ENCODE data around the gene LRRK1.

The LRRK1 gene

DNA sequence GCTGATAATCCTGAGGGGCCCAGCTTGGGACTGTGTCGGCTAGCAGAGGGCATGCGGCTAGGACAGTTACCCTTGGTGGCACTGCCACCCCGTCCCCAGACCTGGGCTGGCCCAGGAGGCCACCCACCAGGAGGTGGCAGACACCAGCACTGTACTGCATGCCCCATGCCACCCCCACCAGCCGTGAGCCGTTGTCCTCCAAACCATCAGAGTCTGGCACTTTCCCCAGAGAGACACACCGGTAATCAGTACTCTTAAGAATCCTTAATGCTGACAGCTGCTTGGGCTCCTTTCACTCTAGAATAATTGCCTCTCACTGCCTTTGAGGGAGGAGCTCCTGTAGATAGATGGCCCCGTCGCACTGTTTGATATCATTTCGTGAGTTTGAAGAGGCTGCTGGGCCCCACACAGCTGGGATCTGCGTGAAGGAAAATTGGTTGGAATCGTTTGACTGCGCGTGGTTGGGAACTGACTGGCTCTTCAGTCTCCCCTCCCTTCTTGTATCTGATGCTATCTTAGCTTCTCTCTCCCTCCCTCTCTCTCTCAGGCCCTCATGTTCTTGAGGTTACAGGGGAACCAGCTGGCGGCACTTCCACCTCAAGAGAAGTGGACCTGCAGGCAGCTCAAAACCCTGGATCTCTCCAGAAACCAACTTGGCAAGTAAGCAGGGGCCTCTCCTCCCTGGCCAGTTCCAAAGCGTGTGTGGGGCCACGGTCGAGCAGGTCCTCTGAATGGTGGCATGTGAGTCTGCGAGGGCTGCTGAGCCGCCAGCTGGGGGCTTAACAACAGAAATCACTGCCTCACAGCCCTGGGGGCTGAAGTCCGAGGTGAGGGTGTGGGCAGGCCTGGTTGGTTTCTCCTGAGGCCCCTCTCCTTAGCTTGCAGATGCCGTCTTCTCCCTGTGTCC is 94.9 kb downstream of the LRRK1 start:
- H3K9me3 ChIP-seq (ENCODE audit: control insufficient read depth in 1 of 2, low read length in 2 of 2), result no peaks in the 10 kb centered on the region
- no peaks in the 10 kb centered on the region for H3K4me1 ChIP-seq (ENCODE audit: control insufficient read depth in 1 of 2, insufficient read depth in 2 of 2, low read length in 2 of 2)
- H3K4me3 ChIP-seq (ENCODE audit: low read depth in 1 of 2, low read length in 2 of 2), result no peak overlapping the region
- H3K27ac ChIP-seq (ENCODE audit: low read length), result no peak overlapping the region
- H3K27me3 ChIP-seq (ENCODE audit: low read depth, low read length), result no peaks in the 10 kb centered on the region
- peaks cover 6 to 21% of the 10 kb centered on the region in 2 donors for H3K36me3 ChIP-seq (ENCODE audit: control insufficient read depth in 1 of 2, insufficient read depth in 2 of 2, low read length in 2 of 2)

DNA sequence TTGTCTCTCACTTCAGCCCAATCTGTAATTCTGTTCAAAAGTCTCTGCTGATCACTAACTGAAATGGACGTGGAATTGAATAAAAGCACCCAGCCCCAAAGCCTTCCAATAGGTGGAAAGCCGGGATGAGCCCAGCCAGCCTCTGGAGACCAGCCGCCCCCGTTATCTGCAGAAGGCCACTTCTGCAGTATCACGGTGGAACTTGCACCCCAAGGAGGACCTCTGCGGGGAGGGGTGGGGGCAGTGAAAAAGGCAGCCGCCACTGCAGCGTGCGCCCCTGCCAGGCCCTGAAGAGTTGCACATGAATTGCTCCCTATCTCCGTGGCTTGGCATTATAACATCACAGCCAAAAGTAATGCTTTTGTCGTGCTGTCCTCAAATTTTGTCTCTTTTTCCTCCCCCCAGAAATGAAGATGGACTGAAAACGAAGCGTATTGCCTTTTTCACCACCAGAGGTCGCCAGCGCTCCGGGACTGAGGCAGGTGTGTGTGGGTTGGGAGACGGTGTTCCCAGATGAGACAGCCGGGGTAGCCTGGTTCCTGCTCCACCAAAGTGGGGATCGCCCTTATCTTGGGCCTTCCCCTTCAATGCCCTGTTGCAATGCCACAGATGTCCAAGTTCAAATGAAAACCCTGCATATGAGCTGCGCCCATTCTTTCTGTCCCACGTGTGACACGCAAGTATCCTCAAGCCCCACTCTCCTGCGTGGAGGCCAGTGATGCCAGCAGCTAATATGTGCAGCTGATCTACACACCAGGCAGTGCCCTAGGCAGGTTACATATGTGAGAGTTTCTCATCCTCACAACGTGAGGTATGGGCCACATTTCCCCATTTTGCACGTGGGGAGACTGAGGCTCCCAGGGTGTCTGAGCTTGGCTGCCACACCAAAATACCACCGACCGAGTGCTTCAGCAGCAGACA is 96.0 kb downstream of the LRRK1 start:
- peaks cover 6 to 16% of the 10 kb centered on the region in 2 donors for H3K36me3 ChIP-seq (ENCODE audit: control insufficient read depth in 1 of 2, insufficient read depth in 2 of 2, low read length in 2 of 2)
- no peaks in the 10 kb centered on the region for H3K27me3 ChIP-seq (ENCODE audit: low read depth, low read length)
- no peaks in the 10 kb centered on the region for H3K4me1 ChIP-seq (ENCODE audit: control insufficient read depth in 1 of 2, insufficient read depth in 2 of 2, low read length in 2 of 2)
- no peak overlapping the region for H3K27ac ChIP-seq (ENCODE audit: low read length)
- no peaks in the 10 kb centered on the region for H3K9me3 ChIP-seq (ENCODE audit: control insufficient read depth in 1 of 2, low read length in 2 of 2)
- no peak overlapping the region for H3K4me3 ChIP-seq (ENCODE audit: low read depth in 1 of 2, low read length in 2 of 2)

DNA sequence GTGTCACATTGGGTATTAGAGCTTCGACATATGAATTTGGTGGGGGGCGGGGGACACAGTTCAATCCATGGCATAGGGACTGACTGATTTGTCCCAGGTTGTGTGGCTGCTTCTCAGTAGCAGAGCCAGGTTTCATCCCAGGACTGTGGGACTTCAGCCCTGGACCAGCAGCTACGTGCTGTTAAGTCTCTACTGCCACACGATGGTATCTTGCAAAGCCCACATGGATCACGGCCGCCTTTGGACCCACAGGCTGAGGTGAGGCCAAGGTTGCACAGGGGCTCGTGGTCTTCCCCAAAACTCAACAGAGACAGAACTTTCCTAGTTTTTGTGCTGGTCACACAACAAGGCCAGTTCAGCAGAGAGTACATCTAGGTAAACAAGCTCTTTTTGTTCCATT is 97.4 kb downstream of the LRRK1 start:
- no peaks in the 10 kb centered on the region for H3K4me1 ChIP-seq (ENCODE audit: control insufficient read depth in 1 of 2, insufficient read depth in 2 of 2, low read length in 2 of 2)
- H3K27me3 ChIP-seq (ENCODE audit: low read depth, low read length), result no peaks in the 10 kb centered on the region
- no peaks in the 10 kb centered on the region for H3K9me3 ChIP-seq (ENCODE audit: control insufficient read depth in 1 of 2, low read length in 2 of 2)
- H3K36me3 ChIP-seq (ENCODE audit: control insufficient read depth in 1 of 2, insufficient read depth in 2 of 2, low read length in 2 of 2), result peaks cover 11 to 13% of the 10 kb centered on the region in 2 donors
- no peak overlapping the region for H3K4me3 ChIP-seq (ENCODE audit: low read depth in 1 of 2, low read length in 2 of 2)
- H3K27ac ChIP-seq (ENCODE audit: low read length), result no peak overlapping the region

DNA sequence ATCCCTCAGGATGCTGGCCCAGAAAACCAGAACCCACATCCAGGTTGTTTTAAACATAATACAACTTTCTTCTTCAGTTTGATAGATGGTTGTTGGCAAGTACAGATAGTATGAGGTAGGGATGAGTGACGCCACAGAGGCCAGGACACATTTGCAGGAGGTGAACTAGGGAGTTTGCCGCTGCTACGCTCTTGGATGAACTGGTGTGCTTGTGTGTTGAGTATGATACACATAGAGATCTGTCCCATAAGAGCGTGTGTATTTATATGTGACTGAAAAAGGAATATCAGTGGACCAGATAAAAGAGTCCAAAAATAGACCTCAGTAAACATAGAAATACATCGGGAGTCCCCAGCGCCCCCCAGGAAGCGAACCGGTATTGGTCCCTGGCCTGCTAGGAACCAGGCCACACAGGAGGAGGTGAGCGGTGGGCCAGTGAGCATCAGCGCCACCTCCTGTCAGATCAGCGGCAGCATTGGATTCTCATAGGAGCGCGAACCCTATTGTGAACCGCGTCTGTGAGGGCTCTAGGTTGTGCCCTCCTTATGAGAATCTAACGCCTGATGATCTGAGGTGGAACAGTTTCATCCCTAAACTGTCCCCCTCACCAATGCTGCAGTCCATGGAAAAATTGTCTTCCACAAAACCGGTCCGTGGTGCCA is 98.1 kb downstream of the LRRK1 start:
- H3K27me3 ChIP-seq (ENCODE audit: low read depth, low read length), result no peaks in the 10 kb centered on the region
- H3K9me3 ChIP-seq (ENCODE audit: control insufficient read depth in 1 of 2, low read length in 2 of 2), result no peaks in the 10 kb centered on the region
- H3K4me3 ChIP-seq (ENCODE audit: low read depth in 1 of 2, low read length in 2 of 2), result no peak overlapping the region
- H3K36me3 ChIP-seq (ENCODE audit: control insufficient read depth in 1 of 2, insufficient read depth in 2 of 2, low read length in 2 of 2), result peaks cover 12 to 18% of the 10 kb centered on the region in 2 donors
- H3K27ac ChIP-seq (ENCODE audit: low read length), result no peak overlapping the region
- no peaks in the 10 kb centered on the region for H3K4me1 ChIP-seq (ENCODE audit: control insufficient read depth in 1 of 2, insufficient read depth in 2 of 2, low read length in 2 of 2)

DNA sequence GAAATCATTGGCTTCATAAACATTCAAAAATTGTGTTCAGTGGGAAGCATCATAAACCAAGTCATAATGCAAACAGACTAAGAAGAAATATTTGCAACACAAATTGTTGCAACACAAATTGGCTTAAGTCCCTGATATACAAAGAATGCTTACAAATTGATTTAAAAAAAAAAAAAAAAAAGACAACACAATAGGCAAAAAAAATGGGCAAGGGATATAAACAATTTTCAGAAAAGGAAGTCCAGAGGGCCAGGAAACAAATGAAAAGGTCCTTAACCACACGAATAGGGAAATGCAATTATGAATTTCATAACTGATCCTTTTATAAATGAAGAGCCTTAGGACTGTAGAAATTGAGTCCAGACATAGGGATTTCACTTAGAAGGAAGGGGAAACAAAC is 98.9 kb downstream of the LRRK1 start:
- Histone ChIP-seq H3K27ac (ENCODE audit: low read length) (no peak overlapping the region), H3K36me3 (ENCODE audit: control insufficient read depth in 1 of 2, insufficient read depth in 2 of 2, low read length in 2 of 2) (peaks cover 5 to 20% of the 10 kb centered on the region in 2 donors), H3K9me3 (ENCODE audit: control insufficient read depth in 1 of 2, low read length in 2 of 2) (no peaks in the 10 kb centered on the region), H3K27me3 (ENCODE audit: low read depth, low read length) (no peaks in the 10 kb centered on the region), H3K4me3 (ENCODE audit: low read depth in 1 of 2, low read length in 2 of 2) (no peak overlapping the region), H3K4me1 (ENCODE audit: control insufficient read depth in 1 of 2, insufficient read depth in 2 of 2, low read length in 2 of 2) (no peaks in the 10 kb centered on the region)

DNA sequence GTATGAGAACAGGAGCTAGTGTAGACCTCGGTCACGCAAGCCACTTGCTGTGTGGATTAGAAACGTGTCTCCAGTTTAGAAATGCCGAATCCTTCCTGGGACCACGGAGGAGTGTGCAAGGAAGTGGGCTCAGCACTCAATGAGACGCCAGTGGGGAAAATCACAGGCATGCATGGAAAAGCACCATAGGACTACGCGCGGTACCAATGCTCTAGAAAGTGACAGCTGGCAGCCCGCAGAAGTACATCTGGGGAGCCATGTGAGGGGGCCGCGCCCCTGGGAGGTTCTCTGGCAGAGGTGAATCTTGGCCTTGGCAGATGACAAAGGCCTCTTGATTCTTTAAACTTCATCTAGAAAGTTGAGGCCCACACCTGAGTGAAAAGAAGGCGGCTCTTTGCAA is 99.3 kb downstream of the LRRK1 start:
- no peaks in the 10 kb centered on the region for H3K27me3 ChIP-seq (ENCODE audit: low read depth, low read length)
- H3K4me3 ChIP-seq (ENCODE audit: low read depth in 1 of 2, low read length in 2 of 2), result no peak overlapping the region
- no peaks in the 10 kb centered on the region for H3K9me3 ChIP-seq (ENCODE audit: control insufficient read depth in 1 of 2, low read length in 2 of 2)
- peaks cover 5 to 20% of the 10 kb centered on the region in 2 donors for H3K36me3 ChIP-seq (ENCODE audit: control insufficient read depth in 1 of 2, insufficient read depth in 2 of 2, low read length in 2 of 2)
- H3K4me1 ChIP-seq (ENCODE audit: control insufficient read depth in 1 of 2, insufficient read depth in 2 of 2, low read length in 2 of 2), result no peaks in the 10 kb centered on the region
- H3K27ac ChIP-seq (ENCODE audit: low read length), result no peak overlapping the region

DNA sequence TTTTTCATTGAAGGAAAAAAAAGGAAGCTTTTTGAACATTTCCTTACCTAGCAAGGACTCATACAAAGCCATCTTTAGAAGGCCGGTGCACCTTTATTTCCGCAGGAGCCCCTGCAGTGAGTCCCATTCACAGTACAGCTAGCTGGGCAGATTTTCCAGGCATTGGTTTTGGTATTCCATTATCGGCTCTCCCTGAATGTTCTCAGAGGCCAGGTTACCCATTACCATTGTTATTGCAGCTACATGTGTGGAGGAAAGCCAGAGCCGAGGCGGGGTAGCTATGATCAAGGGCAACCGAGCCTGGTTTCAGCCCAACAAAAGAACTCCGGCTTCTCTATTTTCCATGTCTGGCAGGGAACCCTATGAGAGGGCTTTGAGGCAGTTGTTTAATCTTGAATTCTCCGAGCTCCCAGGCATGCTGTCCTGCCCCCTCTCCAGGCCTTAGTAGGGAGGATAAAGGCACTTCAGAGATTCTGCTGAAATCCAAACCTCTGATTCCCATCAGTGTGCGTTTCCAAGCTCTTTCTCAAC is 100.3 kb downstream of the LRRK1 start:
- no peaks in the 10 kb centered on the region for H3K27me3 ChIP-seq (ENCODE audit: low read depth, low read length)
- peaks cover 5 to 20% of the 10 kb centered on the region in 2 donors for H3K36me3 ChIP-seq (ENCODE audit: control insufficient read depth in 1 of 2, insufficient read depth in 2 of 2, low read length in 2 of 2)
- no peak overlapping the region for H3K4me3 ChIP-seq (ENCODE audit: low read depth in 1 of 2, low read length in 2 of 2)
- H3K9me3 ChIP-seq (ENCODE audit: control insufficient read depth in 1 of 2, low read length in 2 of 2), result no peaks in the 10 kb centered on the region
- H3K4me1 ChIP-seq (ENCODE audit: control insufficient read depth in 1 of 2, insufficient read depth in 2 of 2, low read length in 2 of 2), result no peaks in the 10 kb centered on the region
- no peak overlapping the region for H3K27ac ChIP-seq (ENCODE audit: low read length)

DNA sequence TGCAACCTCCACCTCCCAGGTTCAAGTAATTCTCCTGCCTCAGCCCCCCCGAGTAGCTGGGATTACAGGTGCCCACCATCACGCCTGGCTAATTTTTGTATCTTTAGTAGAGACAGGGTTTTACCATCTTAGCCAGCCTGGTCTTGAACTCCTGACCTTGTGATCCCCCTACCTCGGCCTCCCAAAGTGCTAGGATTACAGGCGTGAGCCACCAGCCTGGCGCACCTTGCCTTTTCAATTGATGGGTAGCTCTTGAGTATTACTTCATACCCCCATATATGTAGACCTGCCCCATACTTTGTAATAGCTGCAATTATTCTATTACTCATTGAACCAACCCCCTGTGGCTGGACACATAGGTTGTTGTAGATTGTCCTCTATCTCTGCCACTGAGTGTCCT is 101.3 kb downstream of the LRRK1 start:
- no peaks in the 10 kb centered on the region for H3K27me3 ChIP-seq (ENCODE audit: low read depth, low read length)
- H3K27ac ChIP-seq (ENCODE audit: low read length), result no peak overlapping the region
- no peaks in the 10 kb centered on the region for H3K9me3 ChIP-seq (ENCODE audit: control insufficient read depth in 1 of 2, low read length in 2 of 2)
- no peak overlapping the region for H3K4me3 ChIP-seq (ENCODE audit: low read depth in 1 of 2, low read length in 2 of 2)
- no peaks in the 10 kb centered on the region for H3K4me1 ChIP-seq (ENCODE audit: control insufficient read depth in 1 of 2, insufficient read depth in 2 of 2, low read length in 2 of 2)
- peaks cover 5 to 17% of the 10 kb centered on the region in 2 donors for H3K36me3 ChIP-seq (ENCODE audit: control insufficient read depth in 1 of 2, insufficient read depth in 2 of 2, low read length in 2 of 2)

DNA sequence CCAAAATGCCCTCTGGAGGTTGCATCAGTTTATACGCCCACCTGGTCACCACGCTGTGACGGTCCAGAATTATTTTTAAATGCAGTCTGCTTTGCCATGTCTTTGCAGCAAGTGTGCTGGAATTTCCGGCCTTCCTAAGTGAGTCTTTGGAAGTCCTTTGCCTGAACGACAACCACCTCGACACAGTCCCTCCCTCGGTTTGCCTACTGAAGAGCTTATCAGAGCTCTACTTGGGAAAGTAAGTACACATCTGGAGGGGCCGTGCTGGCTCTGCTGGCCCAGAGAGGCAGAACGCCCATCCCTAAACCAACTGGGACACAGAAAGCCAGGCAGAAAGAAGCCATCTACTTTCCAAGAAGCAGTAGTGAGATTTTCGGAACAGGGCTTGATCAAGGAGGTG is 101.8 kb downstream of the LRRK1 start:
- Histone ChIP-seq H3K9me3 (ENCODE audit: control insufficient read depth in 1 of 2, low read length in 2 of 2) (no peaks in the 10 kb centered on the region), H3K27ac (ENCODE audit: low read length) (no peak overlapping the region), H3K27me3 (ENCODE audit: low read depth, low read length) (no peaks in the 10 kb centered on the region), H3K4me1 (ENCODE audit: control insufficient read depth in 1 of 2, insufficient read depth in 2 of 2, low read length in 2 of 2) (no peaks in the 10 kb centered on the region), H3K4me3 (ENCODE audit: low read depth in 1 of 2, low read length in 2 of 2) (no peak overlapping the region), H3K36me3 (ENCODE audit: control insufficient read depth in 1 of 2, insufficient read depth in 2 of 2, low read length in 2 of 2) (peaks cover 5 to 14% of the 10 kb centered on the region in 2 donors)

DNA sequence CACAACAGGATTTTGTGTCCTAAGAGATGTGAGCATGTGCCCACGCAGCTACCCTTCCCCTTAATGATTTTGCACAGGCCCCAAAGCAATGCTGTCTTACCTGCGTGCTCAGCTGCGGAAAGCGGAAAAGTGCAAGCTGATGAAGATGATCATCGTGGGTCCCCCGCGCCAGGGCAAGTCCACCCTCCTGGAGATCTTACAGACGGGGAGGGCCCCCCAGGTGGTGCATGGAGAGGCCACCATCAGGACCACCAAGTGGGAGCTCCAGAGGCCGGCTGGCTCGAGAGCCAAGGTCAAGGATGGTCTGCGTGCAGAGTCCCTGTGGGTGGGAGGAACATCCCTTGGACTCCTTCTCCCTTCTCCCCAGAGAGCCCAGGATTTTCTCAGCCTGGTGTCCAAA is 103.1 kb downstream of the LRRK1 start:
- Histone ChIP-seq H3K4me1 (ENCODE audit: control insufficient read depth in 1 of 2, insufficient read depth in 2 of 2, low read length in 2 of 2) (no peaks in the 10 kb centered on the region), H3K27ac (ENCODE audit: low read length) (no peak overlapping the region), H3K36me3 (ENCODE audit: control insufficient read depth in 1 of 2, insufficient read depth in 2 of 2, low read length in 2 of 2) (peaks cover 16 to 21% of the 10 kb centered on the region in 2 donors), H3K9me3 (ENCODE audit: control insufficient read depth in 1 of 2, low read length in 2 of 2) (no peaks in the 10 kb centered on the region), H3K4me3 (ENCODE audit: low read depth in 1 of 2, low read length in 2 of 2) (no peak overlapping the region), H3K27me3 (ENCODE audit: low read depth, low read length) (no peaks in the 10 kb centered on the region)

DNA sequence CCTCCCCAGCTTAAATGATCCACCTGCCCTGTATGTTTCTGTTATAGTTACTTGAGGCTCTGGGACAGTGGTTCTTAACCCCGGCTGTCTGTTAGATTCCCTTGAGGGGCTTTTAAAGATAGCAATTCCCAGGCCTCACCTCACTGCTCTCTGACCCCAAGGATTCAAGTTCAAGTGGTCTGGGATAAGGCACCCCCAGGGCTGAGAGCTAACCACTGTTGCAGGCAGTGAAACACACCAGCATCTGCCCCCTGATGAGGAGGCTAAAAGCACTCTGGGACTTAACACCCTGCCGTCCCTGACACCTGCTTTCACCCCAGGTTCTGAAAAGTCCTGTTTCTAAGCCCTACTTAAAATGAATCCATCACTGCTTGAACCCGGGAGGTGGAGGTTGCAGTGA is 103.7 kb downstream of the LRRK1 start:
- no peaks in the 10 kb centered on the region for H3K27me3 ChIP-seq (ENCODE audit: low read depth, low read length)
- no peaks in the 10 kb centered on the region for H3K9me3 ChIP-seq (ENCODE audit: control insufficient read depth in 1 of 2, low read length in 2 of 2)
- H3K4me3 ChIP-seq (ENCODE audit: low read depth in 1 of 2, low read length in 2 of 2), result no peak overlapping the region
- H3K27ac ChIP-seq (ENCODE audit: low read length), result peak overlapping the region; percentile 72
- H3K36me3 ChIP-seq (ENCODE audit: control insufficient read depth in 1 of 2, insufficient read depth in 2 of 2, low read length in 2 of 2), result peaks cover 19 to 23% of the 10 kb centered on the region in 2 donors
- H3K4me1 ChIP-seq (ENCODE audit: control insufficient read depth in 1 of 2, insufficient read depth in 2 of 2, low read length in 2 of 2), result no peaks in the 10 kb centered on the region
